ENCODE results near the gene CUX1. TPM values are rescaled to one million over a fixed set of nuclear protein-coding genes. Genes with fewer than 3 reads are reported as not detected.
"Not testable (repeated sequence)": the region's sequence is repeated elsewhere in the genome, so short reads cannot be mapped to it uniquely, and the experiment has no call there.

Gene CUX1
- total RNA-seq, 4 donors from 2014 or later = 58.2 to 295 (median 76.9) TPM

DNA sequence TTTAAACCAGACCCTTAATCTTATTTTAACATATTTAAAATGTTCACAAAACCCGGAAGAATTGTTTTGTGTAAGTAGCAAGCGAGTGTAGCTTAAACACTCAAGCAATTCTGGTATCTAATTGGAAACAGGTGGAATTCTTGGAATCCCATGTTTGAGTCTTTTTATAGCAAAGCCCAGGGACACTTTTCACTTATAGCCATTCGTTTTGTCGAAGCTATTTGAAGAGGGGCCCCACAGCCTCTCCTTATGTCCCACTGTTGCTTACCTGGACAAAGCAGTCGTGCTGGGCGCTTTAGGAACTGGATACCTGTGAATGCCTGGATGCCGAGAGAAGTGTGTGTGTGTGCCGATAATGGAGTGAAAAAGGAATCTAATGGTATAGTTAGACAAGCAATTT lies 3.3 kb downstream of the CUX1 start:
- no peaks in the 10 kb centered on the region for H3K4me1 ChIP-seq
- H3K36me3 ChIP-seq = no peaks in the 10 kb centered on the region
- no peak for DNase-seq
- H3K9me3 ChIP-seq = no peaks in the 10 kb centered on the region
- H3K27me3 ChIP-seq = no peaks in the 10 kb centered on the region
- peak overlapping the region; percentile 88 to 99 for H3K27ac ChIP-seq
- intact Hi-C loops (cut with DNase I; ENCODE audit: low total_unique reads) = no loop called here
- H3K4me3 ChIP-seq = no peak overlapping the region
- TF ChIP-seq, protein P1, sequence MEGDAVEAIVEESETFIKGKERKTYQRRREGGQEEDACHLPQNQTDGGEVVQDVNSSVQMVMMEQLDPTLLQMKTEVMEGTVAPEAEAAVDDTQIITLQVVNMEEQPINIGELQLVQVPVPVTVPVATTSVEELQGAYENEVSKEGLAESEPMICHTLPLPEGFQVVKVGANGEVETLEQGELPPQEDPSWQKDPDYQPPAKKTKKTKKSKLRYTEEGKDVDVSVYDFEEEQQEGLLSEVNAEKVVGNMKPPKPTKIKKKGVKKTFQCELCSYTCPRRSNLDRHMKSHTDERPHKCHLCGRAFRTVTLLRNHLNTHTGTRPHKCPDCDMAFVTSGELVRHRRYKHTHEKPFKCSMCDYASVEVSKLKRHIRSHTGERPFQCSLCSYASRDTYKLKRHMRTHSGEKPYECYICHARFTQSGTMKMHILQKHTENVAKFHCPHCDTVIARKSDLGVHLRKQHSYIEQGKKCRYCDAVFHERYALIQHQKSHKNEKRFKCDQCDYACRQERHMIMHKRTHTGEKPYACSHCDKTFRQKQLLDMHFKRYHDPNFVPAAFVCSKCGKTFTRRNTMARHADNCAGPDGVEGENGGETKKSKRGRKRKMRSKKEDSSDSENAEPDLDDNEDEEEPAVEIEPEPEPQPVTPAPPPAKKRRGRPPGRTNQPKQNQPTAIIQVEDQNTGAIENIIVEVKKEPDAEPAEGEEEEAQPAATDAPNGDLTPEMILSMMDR (IDR thresholded peaks at IDR 0.05) = no peak
- TF ChIP-seq POLR2A (IDR thresholded peaks at IDR 0.05) = no peak

DNA sequence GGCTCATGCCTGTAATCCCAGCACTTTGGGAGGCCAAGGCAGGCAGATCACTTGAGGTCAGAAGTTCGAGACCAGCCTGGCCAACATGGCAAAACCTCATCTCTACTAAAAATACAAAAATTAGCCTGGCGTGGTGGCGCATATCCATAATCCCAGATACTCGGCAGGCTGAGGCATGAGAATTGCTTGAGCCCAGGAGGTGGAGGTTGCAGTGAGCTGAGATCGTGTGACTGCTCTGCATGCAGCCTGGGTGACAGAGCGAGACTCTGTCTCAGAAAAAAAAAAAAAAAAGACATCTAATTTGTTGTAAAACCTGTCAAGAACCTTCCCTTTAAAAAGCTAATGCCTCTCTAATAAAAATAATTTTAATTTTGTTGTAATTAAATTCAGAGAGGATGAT lies 5.2 kb downstream of the CUX1 start:
- H3K4me1 ChIP-seq; H3K36me3 ChIP-seq; intact Hi-C loops (cut with DNase I; ENCODE audit: low total_unique reads); H3K27me3 ChIP-seq; H3K9me3 ChIP-seq; H3K4me3 ChIP-seq; DNase-seq: not testable (repeated sequence)
- H3K27ac ChIP-seq = peak overlapping the region; percentile 69

DNA sequence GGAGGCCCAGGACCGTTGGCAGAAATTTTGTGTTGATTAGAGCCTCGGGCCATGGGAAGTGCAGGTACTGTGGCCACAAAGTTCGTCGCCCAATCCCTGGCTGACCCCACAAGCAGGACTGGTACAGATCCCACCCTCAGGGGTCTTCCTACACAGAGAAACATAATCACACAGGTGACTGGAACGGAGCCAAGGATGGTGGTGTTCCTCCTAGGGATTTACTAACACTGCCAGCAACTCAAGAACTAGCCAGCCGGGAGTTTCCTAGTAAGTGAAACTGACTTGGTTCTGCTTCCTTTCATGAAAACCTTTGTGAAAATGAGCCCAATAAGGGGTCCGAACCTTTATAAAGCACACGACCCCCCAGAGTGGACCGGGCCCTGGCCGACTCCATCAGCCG lies 5.7 kb downstream of the CUX1 start:
- no peak overlapping the region for H3K4me3 ChIP-seq

DNA sequence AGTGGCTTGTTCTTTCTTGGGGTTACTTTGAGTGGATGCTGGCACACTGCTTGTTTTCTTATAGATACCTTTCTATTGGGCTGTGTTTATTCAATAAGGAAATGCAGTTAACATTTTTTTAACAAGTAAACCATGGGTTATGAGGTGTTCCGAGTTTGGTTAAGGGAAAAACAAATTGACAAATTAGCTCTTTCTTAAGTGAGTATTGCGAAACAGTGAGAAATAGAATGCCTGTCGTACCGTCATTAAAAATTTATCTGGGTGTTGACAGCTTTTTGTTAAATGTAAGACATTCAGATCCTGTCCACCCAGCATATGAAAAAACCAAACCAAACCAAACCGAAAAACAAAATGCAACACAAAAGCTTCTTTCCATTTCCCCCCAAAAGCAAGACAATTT lies 6.2 kb downstream of the CUX1 start:
- TF ChIP-seq, protein P1 (IDR thresholded peaks at IDR 0.05) = no peak
- TF ChIP-seq POLR2A (IDR thresholded peaks at IDR 0.05) = no peak
- Histone ChIP-seq H3K9me3 (no peaks in the 10 kb centered on the region), H3K36me3 (no peaks in the 10 kb centered on the region), H3K27ac (peak overlapping the region; percentile 69), H3K4me3 (no peak overlapping the region), H3K4me1 (no peaks in the 10 kb centered on the region), H3K27me3 (no peaks in the 10 kb centered on the region)
- DNase-seq = no peak
- intact Hi-C loops (cut with DNase I; ENCODE audit: low total_unique reads) = no loop called here

More for the DNA sequence above, 5.7 kb downstream of the CUX1 start:
- Histone ChIP-seq H3K36me3 (no peaks in the 10 kb centered on the region), H3K9me3 (no peaks in the 10 kb centered on the region), H3K4me1 (no peaks in the 10 kb centered on the region), H3K27me3 (no peaks in the 10 kb centered on the region), H3K27ac (peak overlapping the region; percentile 69)
- intact Hi-C loops (cut with DNase I; ENCODE audit: low total_unique reads) = no loop called here
- DNase-seq = peak in 1 of 2 donors; percentile 46
- no peak for TF ChIP-seq POLR2A (IDR thresholded peaks at IDR 0.05)
- TF ChIP-seq, protein P1 (IDR thresholded peaks at IDR 0.05) = no peak

DNA sequence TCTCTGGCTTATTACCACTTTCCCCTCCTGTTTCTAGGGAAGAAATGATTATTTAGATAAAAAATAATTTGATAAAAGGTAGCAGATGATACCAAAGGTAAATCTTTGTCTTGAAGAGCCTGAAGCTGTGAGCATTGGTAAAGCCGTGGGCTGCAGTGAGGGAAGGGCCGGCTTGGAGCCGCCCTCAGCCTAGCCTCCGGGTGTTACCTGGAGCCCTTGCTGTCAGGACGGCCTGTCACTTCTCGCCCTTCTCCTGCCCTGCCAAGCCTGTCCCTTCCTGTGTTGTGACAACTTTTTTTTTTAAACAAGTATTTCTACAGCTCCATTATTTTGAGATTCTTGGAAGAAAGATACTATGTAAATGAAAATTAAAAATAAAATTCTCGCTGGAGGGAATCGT lies 7.0 kb downstream of the CUX1 start:
- Histone ChIP-seq H3K27ac (peak overlapping the region; percentile 39 to 69), H3K4me1 (no peaks in the 10 kb centered on the region), H3K36me3 (no peaks in the 10 kb centered on the region), H3K9me3 (no peaks in the 10 kb centered on the region), H3K27me3 (no peaks in the 10 kb centered on the region), H3K4me3 (no peak overlapping the region)
- intact Hi-C loops (cut with DNase I; ENCODE audit: low total_unique reads) = no loop called here
- TF ChIP-seq, protein P1 (IDR thresholded peaks at IDR 0.05) = no peak
- TF ChIP-seq POLR2A (IDR thresholded peaks at IDR 0.05) = no peak
- peak in 1 of 2 donors; percentile 6 for DNase-seq

All from uterus (tissue), 4 donors.